ENCODE measurements around the gene PUDP. TPM values are rescaled to one million over a fixed set of nuclear protein-coding genes. Genes with fewer than 3 reads are reported as not detected.

Gene PUDP
- total and polyA plus RNA-seq, 3 donors from 2014 or later, result 8.8 to 15.5 (median 10.2) TPM

- Histone ChIP-seq H3K27ac (no peak overlapping the region), H3K4me3 (no peak overlapping the region), H3K27me3 (no peaks in the 10 kb centered on the region), H3K9me3 (no peaks in the 10 kb centered on the region), H3K4me1 (no peaks in the 10 kb centered on the region), H3K36me3 (ENCODE audit: low read depth, missing control alignments) (no peaks in the 10 kb centered on the region)
- DNase-seq, result no peak
- intact Hi-C loops (cut with DNase I; ENCODE audit: low total_unique reads), result no loop called here
- no peak for TF ChIP-seq POLR2A (IDR thresholded peaks at IDR 0.05)
- WGBS, 2 donors, result 76 to 79% methylated on average over 2 to 3 of the region's 3 CpGs
These were observed 61.6 kb downstream of the PUDP start for GRCh38 chrX:7086384-7086783.

GRCh38 chrX:7085879-7086278 lies 62.1 kb downstream of the PUDP start:
- Histone ChIP-seq H3K27me3 (no peaks in the 10 kb centered on the region), H3K4me1 (no peaks in the 10 kb centered on the region), H3K27ac (no peak overlapping the region), H3K36me3 (ENCODE audit: low read depth, missing control alignments) (no peaks in the 10 kb centered on the region), H3K9me3 (no peaks in the 10 kb centered on the region), H3K4me3 (no peak overlapping the region)
- WGBS, 2 donors, result 81% methylated on average over 3 of the region's 3 CpGs
- no peak for TF ChIP-seq CTCF (IDR thresholded peaks at IDR 0.05)
- DNase-seq, result no peak
- intact Hi-C loops (cut with DNase I; ENCODE audit: low total_unique reads), result no loop called here

GRCh38 chrX:7084841-7085240 lies 63.1 kb downstream of the PUDP start:
- no peaks in the 10 kb centered on the region for H3K4me1 ChIP-seq
- H3K27me3 ChIP-seq, result no peaks in the 10 kb centered on the region
- intact Hi-C loops (cut with DNase I; ENCODE audit: low total_unique reads), result no loop called here
- H3K27ac ChIP-seq, result no peak overlapping the region
- DNase-seq, result no peak
- H3K4me3 ChIP-seq, result no peak overlapping the region
- H3K9me3 ChIP-seq, result no peaks in the 10 kb centered on the region
- no peaks in the 10 kb centered on the region for H3K36me3 ChIP-seq (ENCODE audit: low read depth, missing control alignments)
- 94 to 97% methylated on average over 9 to 10 of the region's 10 CpGs for WGBS, 2 donors
- TF ChIP-seq CTCF (IDR thresholded peaks at IDR 0.05) (no peak), POLR2A (IDR thresholded peaks at IDR 0.05) (no peak)

GRCh38 chrX:7083468-7084396 lies 64.2 kb downstream of the PUDP start:
- H3K4me3 ChIP-seq, result no peak overlapping the region
- WGBS, 2 donors, result 82 to 84% methylated on average over 19 to 21 of the region's 21 CpGs
- no peaks in the 10 kb centered on the region for H3K4me1 ChIP-seq
- no peaks in the 10 kb centered on the region for H3K27me3 ChIP-seq
- DNase-seq, result no peak
- TF ChIP-seq CTCF (IDR thresholded peaks at IDR 0.05) (no peak), POLR2A (IDR thresholded peaks at IDR 0.05) (no peak)
- no peak overlapping the region for H3K27ac ChIP-seq
- no peaks in the 10 kb centered on the region for H3K9me3 ChIP-seq
- intact Hi-C loops (cut with DNase I; ENCODE audit: low total_unique reads), result no loop called here
- no peaks in the 10 kb centered on the region for H3K36me3 ChIP-seq (ENCODE audit: low read depth, missing control alignments)

GRCh38 chrX:7083021-7083420 lies 64.9 kb downstream of the PUDP start:
- TF ChIP-seq CTCF (IDR thresholded peaks at IDR 0.05), result no peak
- TF ChIP-seq POLR2A (IDR thresholded peaks at IDR 0.05), result no peak
- intact Hi-C loops (cut with DNase I; ENCODE audit: low total_unique reads), result no loop called here
- H3K27me3 ChIP-seq, result no peaks in the 10 kb centered on the region
- DNase-seq, result no peak
- H3K27ac ChIP-seq, result no peak overlapping the region
- no peak overlapping the region for H3K4me3 ChIP-seq
- no peaks in the 10 kb centered on the region for H3K4me1 ChIP-seq
- H3K36me3 ChIP-seq (ENCODE audit: low read depth, missing control alignments), result no peaks in the 10 kb centered on the region
- no peaks in the 10 kb centered on the region for H3K9me3 ChIP-seq
- 100% methylated on average over 1 of the region's 1 CpG for WGBS, 2 donors

Data from testis (tissue), 3 donors.